PC-3 (cell line): ENCODE measurements around the gene N4BP2L2. TPM values are rescaled to one million over a fixed set of nuclear protein-coding genes. Genes with fewer than 3 reads are reported as not detected.

Experiments
- ATAC-seq: fragments of 200-7000 bp; cut with Tn5 transposase; 2 replicates; pipeline ENCODE4 v1.9.1; 2020; ENCODE audit warnings: mild to moderate bottlenecking, moderate library complexity
- BruUV-seq: library from RNA; stranded (reverse); fragments of 400-500 nt; replicated peaks from 2 replicates; lab custom pipeline; 2021; lab: Mats Ljungman, UMichigan
- CTCF ChIA-PET: fragments of 300-600 bp; sonication (Branson Sonifier 250); formaldehyde crosslinking; loops from one replicate; lab custom pipeline; 2022; ENCODE audit warnings: antibody characterized with exemption; lab: Charles Lee
- POLR2A ChIA-PET: fragments of 300-600 bp; sonication (Branson Sonifier 250); formaldehyde crosslinking; loops from one replicate; lab custom pipeline; 2022; ENCODE audit warnings: antibody characterized with exemption; ENCODE audit not compliant: unreplicated experiment; lab: Charles Lee
- DNase-seq: peaks from one replicate; pipeline ENCODE4 v3.0.0-alpha.2; 2015
- H2AFZ ChIP-seq: fragments of 300-600 bp; sonication (generic); 2 replicates; pipeline ENCODE4 v1.6.0; 2016; ENCODE audit warnings: antibody characterized with exemption, low read length
- H3F3A ChIP-seq: fragments of 300-600 bp; sonication (generic); one replicate; pipeline ENCODE4 v1.6.0; 2017; ENCODE audit warnings: antibody characterized with exemption, low read length, control low read depth, mild to moderate bottlenecking; ENCODE audit not compliant: unreplicated experiment
- H3K27ac ChIP-seq: fragments of 300-600 bp; sonication (generic); 2 replicates; pipeline ENCODE4 v1.5.1; 2016; ENCODE audit warnings: mild to moderate bottlenecking, low read length
- H3K27me3 ChIP-seq: fragments of 300-600 bp; sonication (generic); 2 replicates; pipeline ENCODE4 v1.6.1; 2016; ENCODE audit warnings: low read length, mixed read lengths
- H3K36me3 ChIP-seq: fragments of 300-600 bp; sonication (generic); 2 replicates; pipeline ENCODE4 v1.6.1; 2016; ENCODE audit warnings: low read depth, mixed run types, low read length, mixed read lengths
- H3K4me1 ChIP-seq: fragments of 300-600 bp; sonication (generic); 2 replicates; pipeline ENCODE4 v1.5.1; 2016; ENCODE audit warnings: low read length; ENCODE audit not compliant: insufficient read depth
- H3K4me2 ChIP-seq: fragments of 300-600 bp; sonication (generic); 2 replicates; pipeline ENCODE4 v1.6.0; 2016; ENCODE audit warnings: low read length
- H3K4me3 ChIP-seq: fragments of 300-600 bp; sonication (generic); 2 replicates; pipeline ENCODE4 v1.5.1; 2016; ENCODE audit warnings: mild to moderate bottlenecking, low read length, mixed read lengths
- H3K79me2 ChIP-seq: fragments of 300-600 bp; sonication (generic); 2 replicates; pipeline ENCODE4 v1.6.1; 2017; ENCODE audit warnings: low read length, mixed read lengths
- H3K9ac ChIP-seq: fragments of 300-600 bp; sonication (generic); 2 replicates; pipeline ENCODE4 v1.6.0; 2016; ENCODE audit warnings: mild to moderate bottlenecking, low read length
- H3K9me2 ChIP-seq: fragments of 300-600 bp; sonication (generic); replicated peaks from 2 replicates; pipeline ENCODE4 v1.6.1; 2016; ENCODE audit warnings: mixed run types, low read length, mixed read lengths
- H3K9me3 ChIP-seq: fragments of 300-600 bp; sonication (generic); 2 replicates; pipeline ENCODE4 v1.6.1; 2016; ENCODE audit warnings: low read length, mixed read lengths
- H4K20me1 ChIP-seq: fragments of 300-600 bp; sonication (generic); 2 replicates; pipeline ENCODE4 v1.6.1; 2016; ENCODE audit warnings: low read length, mixed read lengths
- CTCF ChIP-seq: fragments of 300-600 bp; sonication (generic); conservative IDR thresholded peaks from 2 replicates; pipeline ENCODE4 v1.5.1; 2017; ENCODE audit warnings: antibody characterized with exemption, low read depth, mild to moderate bottlenecking, low read length
- EZH2 ChIP-seq: fragments of 300-600 bp; sonication (generic); IDR thresholded peaks from one replicate; pipeline ENCODE4 v1.6.1; 2017; ENCODE audit warnings: antibody characterized with exemption, mild to moderate bottlenecking, low read length; ENCODE audit not compliant: unreplicated experiment
- EZH2phosphoT487 ChIP-seq: fragments of 300-600 bp; sonication (generic); IDR thresholded peaks from 2 replicates; pipeline ENCODE4 v1.6.1; 2018; ENCODE audit warnings: mild to moderate bottlenecking, antibody characterized with exemption, low read length, borderline replicate concordance
- intact Hi-C: fragments of 100-400 bp; cut with micrococcal nuclease; formaldehyde crosslinking; loops from 2 replicates; pipeline ENCODE4 v1.9.0; 2023
- total RNA-seq: library from RNA; depleted of rRNA; stranded (reverse); fragments of >200 nt; gene quantifications from 2 replicates; pipeline ENCODE4 v1.2.3, GENCODE V29; 2014

Gene N4BP2L2
- total RNA-seq, 1 experiment from 2014 or later = 51.4 TPM

DNA sequence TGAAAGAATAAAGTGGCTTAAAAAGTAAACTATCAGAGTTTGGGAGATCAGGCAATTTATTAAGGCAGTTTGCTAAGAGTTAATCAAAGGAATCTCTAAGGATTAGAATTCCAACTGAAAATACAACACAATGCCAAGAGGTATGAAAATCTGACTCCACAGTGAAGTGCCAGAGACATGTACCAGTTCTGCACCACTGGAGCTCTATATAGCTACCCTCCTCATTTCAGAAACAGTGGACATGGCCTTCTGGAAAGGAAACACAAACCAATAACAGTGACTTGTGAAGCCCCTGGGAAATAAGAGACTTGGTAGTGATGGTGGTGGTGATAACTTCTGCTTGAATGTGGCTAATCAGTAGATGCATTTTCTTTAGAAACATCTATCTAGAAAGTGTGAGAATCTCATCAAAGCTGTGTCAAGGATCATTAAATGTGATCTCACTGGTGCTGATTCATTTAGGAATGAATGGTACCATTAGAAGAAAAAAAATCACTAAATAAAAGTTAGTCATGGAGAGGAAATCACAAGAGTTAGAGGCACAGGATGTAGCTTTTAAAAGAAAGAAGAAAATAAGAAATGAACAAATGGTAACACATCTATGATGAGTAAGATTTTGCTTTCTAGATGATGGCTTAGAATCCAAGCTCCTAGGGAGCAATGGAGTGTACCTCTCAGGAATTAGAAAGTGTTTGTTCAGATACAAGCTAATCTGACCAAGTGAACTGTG lies 90.5 kb downstream of the N4BP2L2 start:
- TF ChIP-seq CTCF = no peak
- no peak for TF ChIP-seq EZH2
- no peak for TF ChIP-seq EZH2phosphoT487
- no peaks in the 10 kb centered on the region for H3K36me3 ChIP-seq
- no peaks in the 10 kb centered on the region for H3K4me1 ChIP-seq
- H3K9ac ChIP-seq = no peak overlapping the region
- intact Hi-C loops = no loop called here
- no peaks in the 10 kb centered on the region for H3K9me2 ChIP-seq
- ATAC-seq (no peak), DNase-seq (no peak)
- H3K9me3 ChIP-seq = no peaks in the 10 kb centered on the region
- H3K27ac ChIP-seq = no peak overlapping the region
- ChIA-PET POLR2A (interaction anchor here (0.7 kb wide), 1 partner anchor 10 kb away, joined by 5 read pairs; no protein-coding TSS in a partner anchor), CTCF (no interaction called here)
- H3K4me2 ChIP-seq = no peak overlapping the region
- no peaks in the 10 kb centered on the region for H3F3A ChIP-seq
- H2AFZ ChIP-seq = no peak overlapping the region
- H3K4me3 ChIP-seq = no peak overlapping the region
- no peaks in the 10 kb centered on the region for H3K79me2 ChIP-seq
- H4K20me1 ChIP-seq = no peaks in the 10 kb centered on the region
- no peaks in the 10 kb centered on the region for H3K27me3 ChIP-seq
- BruUV-seq = no TSS peak

DNA sequence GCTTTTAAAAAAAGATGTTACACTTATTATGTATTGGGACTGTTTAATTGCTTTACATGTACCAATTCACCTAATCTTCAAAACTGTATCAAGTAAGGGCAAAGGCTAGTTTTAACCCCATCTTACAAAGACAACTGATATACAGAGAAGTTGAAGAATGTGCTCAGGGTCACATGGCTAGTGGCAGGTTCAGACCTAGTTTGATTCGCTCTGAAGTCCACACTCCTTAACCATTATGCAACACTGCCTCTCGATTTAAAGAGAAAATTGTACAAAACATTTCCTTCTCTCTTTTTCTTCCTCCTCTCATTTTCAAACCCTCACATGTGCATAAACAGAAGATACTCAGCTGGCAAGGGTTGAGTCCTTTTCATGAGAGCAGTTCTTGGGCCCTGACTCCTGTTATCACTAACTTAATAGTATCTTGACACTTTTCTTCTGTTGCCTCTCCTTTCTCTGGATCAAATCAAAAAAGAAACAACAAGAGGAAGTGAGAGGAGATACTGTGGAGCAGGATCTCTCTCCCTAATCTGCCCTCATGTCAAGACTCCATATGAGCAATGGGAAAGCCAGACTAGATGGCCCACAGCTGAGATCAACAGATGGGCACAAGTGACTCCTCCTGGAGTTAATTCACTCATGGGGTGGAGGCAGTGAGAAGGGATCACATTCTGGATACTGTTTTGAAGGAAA lies 91.7 kb downstream of the N4BP2L2 start:
- H2AFZ ChIP-seq = no peak overlapping the region
- no peak overlapping the region for H3K4me2 ChIP-seq
- H3K27me3 ChIP-seq = no peaks in the 10 kb centered on the region
- H3K9me3 ChIP-seq = no peaks in the 10 kb centered on the region
- H3K79me2 ChIP-seq = no peaks in the 10 kb centered on the region
- TF ChIP-seq EZH2 = no peak
- H3K36me3 ChIP-seq = no peaks in the 10 kb centered on the region
- H3K9ac ChIP-seq = no peak overlapping the region
- POLR2A ChIA-PET = no interaction called here
- ATAC-seq = no peak
- intact Hi-C loops = no loop called here
- H3K27ac ChIP-seq = no peak overlapping the region
- H3F3A ChIP-seq = no peaks in the 10 kb centered on the region
- H3K4me3 ChIP-seq = no peak overlapping the region
- DNase-seq = no peak
- no peaks in the 10 kb centered on the region for H3K9me2 ChIP-seq
- CTCF ChIA-PET = no interaction called here
- no TSS peak for BruUV-seq
- H3K4me1 ChIP-seq = no peaks in the 10 kb centered on the region
- no peaks in the 10 kb centered on the region for H4K20me1 ChIP-seq

DNA sequence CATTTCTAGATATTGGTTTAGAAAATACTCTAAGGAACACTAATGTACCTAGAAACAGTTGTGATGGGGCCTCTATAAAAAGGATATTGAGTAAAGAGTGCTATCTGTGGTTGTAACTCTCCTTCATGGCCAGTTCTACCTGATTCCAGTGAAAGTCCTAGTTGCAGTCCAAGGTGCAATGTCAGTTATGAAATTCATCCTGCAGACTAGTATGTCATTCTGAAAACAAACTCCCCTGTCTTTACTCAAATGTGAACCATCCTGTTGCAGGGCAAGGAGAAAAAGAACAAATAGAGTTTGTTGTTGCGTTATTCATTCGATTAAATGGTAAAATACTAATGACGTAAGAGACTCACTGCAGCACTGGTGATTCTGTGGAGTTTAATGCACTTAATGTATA lies 92.4 kb downstream of the N4BP2L2 start:
- ChIA-PET POLR2A (no interaction called here), CTCF (no interaction called here)
- no peak overlapping the region for H3K9ac ChIP-seq
- H3K4me1 ChIP-seq = no peaks in the 10 kb centered on the region
- BruUV-seq = no TSS peak
- H3K27me3 ChIP-seq = no peaks in the 10 kb centered on the region
- no peaks in the 10 kb centered on the region for H3F3A ChIP-seq
- no peaks in the 10 kb centered on the region for H3K79me2 ChIP-seq
- H4K20me1 ChIP-seq = no peaks in the 10 kb centered on the region
- TF ChIP-seq EZH2phosphoT487 (no peak), EZH2 (no peak), CTCF (no peak)
- ATAC-seq (no peak), DNase-seq (no peak)
- no peak overlapping the region for H2AFZ ChIP-seq
- intact Hi-C loops = no loop called here
- H3K9me3 ChIP-seq = no peaks in the 10 kb centered on the region
- H3K9me2 ChIP-seq = no peaks in the 10 kb centered on the region
- no peak overlapping the region for H3K27ac ChIP-seq
- H3K36me3 ChIP-seq = no peaks in the 10 kb centered on the region
- H3K4me3 ChIP-seq = no peak overlapping the region
- no peak overlapping the region for H3K4me2 ChIP-seq
